HK-2 (cell line): ENCODE data around the gene THAP11.
"Not testable (repeated sequence)": the region's sequence is repeated elsewhere in the genome, so short reads cannot be mapped to it uniquely, and the experiment has no call there.

Experiments
- DNase-seq: peaks from one replicate; pipeline ENCODE4 v3.0.0-alpha.2; 2018; ENCODE audit not compliant: unreplicated experiment

THAP11 gene

DNA sequence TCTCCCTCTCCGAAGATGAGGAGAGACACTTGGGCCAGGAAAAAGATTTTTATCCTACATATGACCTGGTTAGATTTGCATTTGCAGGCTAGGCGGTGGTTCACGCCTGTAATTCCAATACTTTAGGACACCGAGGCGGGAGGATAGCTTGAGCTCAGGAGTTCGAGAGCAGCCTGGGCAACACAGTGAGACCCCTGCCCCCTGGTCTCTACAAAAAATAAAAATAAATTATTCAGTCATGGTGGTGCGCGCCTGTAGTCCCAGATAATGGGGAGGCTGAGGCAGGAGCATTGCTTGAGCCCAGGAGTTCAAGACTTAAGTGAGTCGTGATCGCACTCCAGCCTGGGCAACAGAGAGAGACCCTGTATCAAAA is 7.9 kb upstream of the THAP11 start:
- no peak for DNase-seq

DNA sequence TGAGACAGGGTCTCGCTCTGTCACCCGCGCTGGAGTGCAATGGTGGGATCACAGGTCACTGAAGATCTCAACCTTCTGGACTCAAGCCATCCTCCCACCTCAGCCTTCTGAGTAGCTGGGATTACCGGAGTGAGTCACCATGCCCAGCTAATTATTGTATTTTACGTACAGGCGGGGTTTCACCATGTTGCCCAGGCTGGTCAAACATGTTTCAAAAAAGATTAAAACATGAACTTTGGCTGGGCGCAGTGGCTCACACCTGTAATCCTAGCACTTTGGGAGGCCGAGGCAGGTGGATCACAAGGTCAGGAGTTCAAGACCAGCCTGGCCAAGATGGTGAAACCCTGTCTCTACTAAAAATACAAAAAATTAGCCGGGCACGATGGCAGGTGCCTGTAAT is 4.9 kb upstream of the THAP11 start:
- DNase-seq = not testable (repeated sequence)

- DNase-seq = no peak
Measured at GRCh38 chr16:67837811-67838210, 4.3 kb upstream of the THAP11 start.

GRCh38 chr16:67841198-67841815 is 813 bp upstream of the THAP11 start:
- no peak for DNase-seq

DNA sequence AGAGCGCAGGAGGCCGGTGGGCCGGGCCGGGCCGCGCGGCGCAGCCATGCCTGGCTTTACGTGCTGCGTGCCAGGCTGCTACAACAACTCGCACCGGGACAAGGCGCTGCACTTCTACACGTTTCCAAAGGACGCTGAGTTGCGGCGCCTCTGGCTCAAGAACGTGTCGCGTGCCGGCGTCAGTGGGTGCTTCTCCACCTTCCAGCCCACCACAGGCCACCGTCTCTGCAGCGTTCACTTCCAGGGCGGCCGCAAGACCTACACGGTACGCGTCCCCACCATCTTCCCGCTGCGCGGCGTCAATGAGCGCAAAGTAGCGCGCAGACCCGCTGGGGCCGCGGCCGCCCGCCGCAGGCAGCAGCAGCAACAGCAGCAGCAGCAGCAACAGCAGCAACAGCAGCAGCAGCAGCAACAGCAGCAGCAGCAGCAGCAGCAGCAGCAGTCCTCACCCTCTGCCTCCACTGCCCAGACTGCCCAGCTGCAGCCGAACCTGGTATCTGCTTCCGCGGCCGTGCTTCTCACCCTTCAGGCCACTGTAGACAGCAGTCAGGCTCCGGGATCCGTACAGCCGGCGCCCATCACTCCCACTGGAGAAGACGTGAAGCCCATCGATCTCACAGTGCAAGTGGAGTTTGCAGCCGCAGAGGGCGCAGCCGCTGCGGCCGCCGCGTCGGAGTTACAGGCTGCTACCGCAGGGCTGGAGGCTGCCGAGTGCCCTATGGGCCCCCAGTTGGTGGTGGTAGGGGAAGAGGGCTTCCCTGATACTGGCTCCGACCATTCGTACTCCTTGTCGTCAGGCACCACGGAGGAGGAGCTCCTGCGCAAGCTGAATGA is 606 bp downstream of the THAP11 start:
- peak; percentile 62 for DNase-seq

- DNase-seq = no peak
Measured at GRCh38 chr16:67843343-67843765, 1.2 kb downstream of the THAP11 start.

- no peak for DNase-seq
Measured at GRCh38 chr16:67844497-67844896, 2.4 kb downstream of the THAP11 start.

DNA sequence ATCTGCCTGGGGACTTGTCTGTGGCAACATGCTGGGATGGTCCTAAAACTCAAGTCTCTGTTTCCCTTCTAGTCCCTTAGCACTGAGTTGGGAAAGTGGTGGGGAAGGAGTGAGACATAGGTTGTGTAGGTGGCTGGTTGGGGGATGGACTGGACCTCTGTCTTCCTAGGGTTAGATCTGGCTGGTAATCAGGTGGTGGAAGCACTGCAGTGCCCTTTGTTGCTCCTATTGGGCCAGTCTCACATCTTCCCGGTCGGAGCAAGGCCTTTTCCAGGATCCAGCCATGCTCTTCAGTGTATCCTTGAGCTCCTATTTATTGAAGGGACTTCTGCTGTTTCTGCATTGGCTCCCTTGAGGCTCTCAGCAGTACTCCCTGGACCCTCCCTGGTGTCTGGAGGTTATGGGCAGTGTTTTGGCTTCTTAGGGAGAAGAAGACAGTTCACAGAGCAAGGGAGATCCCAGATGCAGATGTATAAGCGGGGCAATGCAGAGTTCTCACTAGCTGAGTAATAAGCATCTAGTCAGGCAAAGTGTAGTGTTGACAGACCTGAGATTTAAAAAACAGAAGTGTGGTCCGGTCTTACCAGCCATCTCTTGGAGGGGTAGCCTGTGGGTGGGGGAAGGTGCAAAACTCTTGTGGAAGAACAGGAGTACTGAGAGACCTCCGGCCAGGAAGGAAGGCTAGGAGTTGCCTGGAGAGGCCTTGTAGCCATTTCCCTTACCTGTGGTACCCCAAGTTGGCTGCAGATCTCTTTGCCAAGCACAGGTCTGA is 3.4 kb downstream of the THAP11 start:
- no peak for DNase-seq

DNA sequence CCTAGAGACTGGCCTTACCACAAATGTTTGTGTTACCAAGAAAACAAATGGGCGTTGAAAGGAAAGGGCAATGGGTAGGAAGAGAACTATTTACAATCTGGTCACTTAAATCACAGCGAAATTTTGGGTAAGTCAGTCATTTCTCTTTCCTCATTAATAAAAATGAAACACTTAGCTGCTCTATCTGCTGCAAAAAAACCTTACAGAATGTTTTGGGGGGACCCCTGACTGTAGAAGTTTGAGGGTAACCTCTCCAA is 3.9 kb downstream of the THAP11 start:
- DNase-seq = no peak

DNA sequence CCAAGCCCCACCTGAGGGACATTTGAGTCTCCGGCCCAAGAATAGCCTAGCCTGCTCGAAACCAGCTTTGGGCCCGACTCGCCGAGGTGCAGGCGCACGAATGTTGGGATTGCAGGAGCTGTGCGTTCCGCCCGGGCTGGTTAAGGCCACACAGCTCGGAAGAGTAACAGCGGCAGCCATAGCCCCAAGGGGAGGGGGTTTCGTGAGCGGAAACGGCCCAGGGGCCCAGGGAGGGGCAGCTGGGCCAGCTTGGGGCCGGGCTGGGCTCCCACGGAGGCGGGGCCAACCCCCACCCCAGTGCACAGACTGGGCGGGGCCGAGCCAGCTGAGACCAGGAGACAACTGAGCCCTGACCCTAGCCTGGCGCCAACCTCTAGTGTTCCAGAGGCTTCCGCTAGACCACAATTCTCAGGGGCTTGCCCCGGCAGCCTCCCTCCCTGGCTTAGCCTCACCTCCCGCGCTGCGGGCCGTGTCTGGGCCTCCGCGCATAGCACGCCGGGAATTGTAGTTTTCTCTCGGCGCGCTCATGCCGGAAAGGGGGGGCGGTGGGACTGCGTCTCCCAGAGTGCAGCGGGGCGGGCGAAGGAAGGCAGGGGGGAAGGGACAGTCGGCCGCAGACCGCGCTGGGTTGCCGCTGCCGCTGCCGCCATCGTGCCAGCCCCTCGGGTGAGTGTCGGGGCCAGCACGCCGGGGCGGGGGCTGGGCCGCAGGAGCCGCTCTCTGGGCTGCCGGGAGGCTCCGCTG is 4.4 kb downstream of the THAP11 start, which contains the start of gene NUTF2:
Gene NUTF2, plus strand, starts transcription at position 614 of the 744 bp plus-strand sequence. CDS start 18,198 bp downstream, outside the sequence.
- DNase-seq = peak; percentile 98

DNA sequence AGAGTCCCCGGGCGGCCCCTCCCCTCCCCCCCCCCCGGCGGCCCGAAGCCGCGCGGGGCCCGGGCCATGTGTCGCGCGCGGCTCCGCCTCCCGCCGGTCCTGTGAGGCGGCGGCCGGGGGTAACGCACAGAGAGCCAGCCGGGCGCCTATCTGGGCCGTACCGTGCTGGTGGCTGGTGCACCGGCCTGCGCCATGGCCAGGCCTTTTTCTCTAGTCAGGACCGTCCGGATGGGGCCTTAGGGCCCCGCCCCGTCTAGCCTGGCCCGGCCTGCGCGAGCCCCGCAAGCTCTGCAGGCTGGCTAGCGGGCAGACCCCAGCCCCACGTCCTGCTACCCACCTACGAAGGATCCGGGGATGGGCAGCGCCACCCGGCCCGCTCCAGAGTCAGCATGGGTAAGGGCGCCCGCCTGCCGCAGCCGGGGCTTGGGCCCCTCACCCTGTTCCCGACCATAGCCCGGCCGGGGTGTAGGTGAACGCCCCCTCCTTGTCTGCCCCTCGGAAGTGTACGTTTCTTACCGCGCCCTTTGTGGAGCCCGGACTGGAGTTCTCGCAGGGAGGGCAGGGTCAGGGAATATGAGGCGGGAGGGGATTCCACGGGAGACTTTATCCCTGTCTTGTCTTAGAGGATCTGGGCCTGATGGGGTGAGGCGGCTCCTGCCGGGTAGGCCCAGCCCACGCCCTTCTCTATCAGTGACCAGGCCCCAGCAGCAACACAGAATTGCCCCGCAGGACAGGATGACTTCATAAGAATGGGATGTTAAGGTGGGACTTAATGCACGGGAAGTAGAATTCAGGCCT is 5.1 kb downstream of the THAP11 start, which contains the start of gene CENPT:
Gene CENPT, minus strand, starts transcription at position 630 of the 798 bp plus-strand sequence. CDS start 13,834 bp downstream, outside the sequence.
- peak; percentile 73 for DNase-seq

- DNase-seq = no peak
Measured at GRCh38 chr16:67848118-67848517, 6.0 kb downstream of the THAP11 start.

GRCh38 chr16:67853670-67854069 is 11.6 kb downstream of the THAP11 start:
- no peak for DNase-seq

DNA sequence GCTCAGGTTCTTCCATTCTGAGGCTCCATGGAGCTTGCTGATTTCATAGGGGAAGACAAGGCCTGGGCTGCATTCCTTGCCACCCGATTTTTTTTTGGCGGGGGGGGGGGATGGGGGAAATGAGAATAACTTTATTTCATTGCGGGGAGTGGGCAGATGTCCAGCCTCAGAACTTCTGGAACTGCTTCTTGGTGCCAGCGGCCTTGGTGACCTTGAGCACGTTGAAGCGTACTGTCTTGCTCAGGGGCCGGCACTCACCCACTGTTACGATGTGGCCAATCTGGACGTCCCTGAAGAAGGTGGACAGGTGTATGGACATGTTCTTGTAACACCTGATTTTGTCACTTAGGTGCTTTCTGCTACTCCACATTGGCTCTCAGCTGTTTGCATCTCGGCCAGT is 13.7 kb downstream of the THAP11 start:
- no peak for DNase-seq

DNA sequence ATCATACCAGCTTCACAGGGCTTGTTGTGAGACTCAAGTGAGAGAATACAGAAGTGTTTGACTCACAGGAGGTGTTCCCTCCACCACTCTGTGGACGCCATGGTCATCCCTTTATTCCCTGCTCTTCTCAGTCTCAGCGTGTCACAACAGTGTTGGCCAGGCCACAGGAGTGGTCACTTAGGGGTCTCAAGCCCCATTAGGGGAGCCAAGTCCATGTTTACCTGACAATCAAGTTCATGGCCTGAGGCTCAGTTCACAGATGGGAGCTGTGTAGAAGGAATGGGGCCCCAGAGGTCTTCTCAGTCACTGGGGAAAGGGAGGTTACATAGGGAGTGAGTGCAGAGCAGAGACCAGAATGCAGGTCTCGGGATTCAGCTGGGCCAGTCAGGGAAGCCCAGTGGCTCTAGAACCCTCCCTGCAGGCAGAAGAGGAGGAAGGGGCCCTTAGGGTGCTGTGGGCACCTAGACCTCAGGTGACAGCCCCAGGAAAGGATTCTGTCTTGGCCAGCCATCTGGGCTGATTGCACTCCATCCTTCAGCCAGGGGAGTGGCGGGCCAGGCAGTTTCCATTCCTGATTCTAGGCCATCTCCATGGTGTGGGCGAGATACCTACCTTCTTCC is 14.9 kb downstream of the THAP11 start:
- DNase-seq = no peak

DNA sequence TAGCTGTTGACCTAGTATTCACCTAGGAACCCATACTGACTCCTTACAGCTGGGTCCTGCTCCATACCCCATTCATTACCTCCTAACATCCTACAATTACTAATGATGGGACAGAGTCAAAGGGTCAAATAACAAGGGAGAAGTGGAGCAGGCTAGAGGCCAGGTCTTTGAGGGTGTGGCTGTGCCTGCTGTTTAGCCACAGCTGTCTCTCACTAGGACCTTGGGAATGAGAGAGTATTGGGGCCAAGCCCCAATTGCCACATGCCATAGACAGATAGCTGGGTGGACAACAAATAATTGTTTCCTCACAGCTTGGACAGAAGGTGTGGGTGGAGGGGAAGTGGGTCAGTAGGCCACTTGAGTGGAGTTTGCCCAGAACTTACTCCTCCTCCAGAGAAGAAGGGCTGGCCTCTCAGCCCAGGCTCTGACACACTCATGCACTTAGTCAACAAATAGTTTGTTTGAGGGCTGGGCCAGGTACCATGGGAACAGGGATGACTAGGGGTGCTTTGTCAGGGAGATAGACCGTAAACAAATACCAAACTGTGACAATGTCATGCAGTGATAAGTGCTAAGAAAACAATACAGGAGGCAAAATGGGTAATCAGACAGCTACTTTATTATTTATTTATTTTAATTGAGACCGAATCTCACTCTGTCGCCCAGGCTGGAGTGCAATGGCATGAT is 15.6 kb downstream of the THAP11 start:
- DNase-seq = peak; percentile 83

- DNase-seq = no peak
Measured at GRCh38 chr16:67858500-67858899, 16.4 kb downstream of the THAP11 start.

- DNase-seq = no peak
Measured at GRCh38 chr16:67860589-67861398, 18.7 kb downstream of the THAP11 start.

DNA sequence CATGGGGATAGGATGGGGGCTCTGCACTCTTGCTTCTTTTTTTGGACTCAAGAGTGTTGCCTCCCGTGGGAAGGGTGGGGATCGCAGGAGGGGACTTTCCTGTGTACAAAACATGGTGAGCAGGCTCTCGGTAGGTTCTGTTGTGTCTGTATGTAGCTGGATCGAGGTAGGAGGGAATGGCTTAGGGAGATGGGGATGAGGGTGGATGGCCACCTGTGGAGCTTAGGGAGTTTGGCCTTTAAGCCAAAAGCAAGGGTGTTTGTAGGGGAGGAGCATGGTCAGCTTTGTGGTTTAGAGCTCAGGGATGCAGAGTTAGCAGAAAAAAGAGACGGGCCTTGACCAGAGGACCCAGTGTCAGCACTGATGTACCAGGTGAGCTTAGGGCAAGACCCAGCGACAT is 19.8 kb downstream of the THAP11 start:
- no peak for DNase-seq
